Right ventricle myocardium inferior (tissue), 1 donor: ENCODE measurements around the gene ZNF22. TPM values are rescaled to one million over a fixed set of nuclear protein-coding genes. Genes with fewer than 3 reads are reported as not detected.

Experiments
- ATAC-seq: fragments of 200-7000 bp; cut with Tn5 transposase; one replicate; pipeline ENCODE4 v1.9.1; 2020; ENCODE audit warnings: mild to moderate bottlenecking, moderate library complexity
- DNase-seq: peaks from one replicate; pipeline ENCODE4 v3.0.0; 2021; ENCODE audit errors: missing footprints
- intact Hi-C: fragments of 100-400 bp; cut with DNase I; formaldehyde crosslinking; loops from one replicate; pipeline ENCODE4 v1.11.0; 2022
- total RNA-seq: library from RNA; stranded (reverse); fragmentation: NEBNext Ultra II Directional; extraction: Animal tissue kit (Norgen Biotek cat#: 25700); gene quantifications from one replicate; pipeline ENCODE4 v1.2.1, GENCODE V29; 2021
- donor health status: DM: no; HTN: yes; CAD: no; lungs with severe emphysema.

The ZNF22 gene
- total RNA-seq, 1 donor from 2014 or later, result 13.7 TPM

DNA sequence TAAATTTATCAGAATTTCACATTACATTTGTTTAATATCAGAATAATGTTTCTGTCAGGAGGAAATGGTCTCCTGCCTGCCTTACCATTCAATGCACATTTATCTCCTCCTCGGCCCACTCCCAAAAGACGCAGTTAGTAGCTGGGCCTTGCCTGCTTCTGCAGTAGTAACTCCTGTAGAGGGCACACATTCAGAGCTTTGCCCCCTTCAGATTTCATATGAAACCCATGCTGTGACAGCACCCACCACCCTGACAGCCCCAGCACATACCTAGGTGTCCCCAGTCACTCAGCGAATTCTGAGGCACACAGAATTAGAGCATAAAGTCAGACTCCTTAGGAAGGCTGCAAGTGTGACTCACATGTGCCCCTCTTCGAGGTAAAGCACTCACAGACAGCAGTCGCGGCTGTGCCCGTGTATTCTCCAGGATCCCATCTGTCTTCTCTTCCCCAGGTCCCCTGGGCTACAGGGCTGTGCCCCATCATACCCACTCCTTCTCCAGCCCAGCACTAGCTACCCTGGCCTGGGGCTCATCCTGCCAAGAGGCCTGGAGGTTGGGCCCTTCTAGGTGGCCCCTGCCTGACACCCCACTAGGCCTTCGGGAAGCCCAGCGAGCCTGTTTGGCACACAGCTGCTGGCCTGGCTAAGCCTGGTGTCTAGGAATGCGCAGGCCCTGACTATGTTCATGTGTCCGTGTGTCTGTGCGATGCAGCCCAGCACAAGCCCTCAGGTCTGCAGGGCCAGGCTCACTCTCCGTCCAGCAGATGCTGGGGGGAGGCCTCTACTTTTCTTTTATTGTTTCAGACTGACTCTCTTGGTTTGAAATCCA lies 17.4 kb upstream of the ZNF22 start:
- intact Hi-C loops, result no loop called here
- DNase-seq (peak; percentile 54), ATAC-seq (no peak)

DNA sequence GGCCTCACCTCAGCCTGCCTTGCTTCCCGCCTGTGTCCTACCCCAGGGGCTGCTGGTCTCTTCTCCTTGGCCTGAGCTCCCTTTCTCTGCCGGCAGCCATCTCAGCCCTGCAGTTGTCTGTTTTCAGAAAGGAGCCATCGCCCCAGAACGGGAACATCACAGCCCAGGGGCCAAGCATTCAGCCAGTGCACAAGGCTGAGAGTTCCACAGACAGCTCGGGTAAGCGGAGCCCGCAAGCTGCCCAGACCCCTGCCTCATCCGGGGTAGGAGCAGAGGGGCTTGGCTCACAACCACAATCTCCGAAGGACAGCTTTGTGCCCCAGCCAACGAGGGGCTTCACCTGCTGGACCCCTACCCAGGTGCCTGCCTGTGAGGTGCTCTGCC lies 16.8 kb upstream of the ZNF22 start:
- intact Hi-C loops, result no loop called here
- peak; percentile 53 for DNase-seq
- ATAC-seq, result no peak

DNA sequence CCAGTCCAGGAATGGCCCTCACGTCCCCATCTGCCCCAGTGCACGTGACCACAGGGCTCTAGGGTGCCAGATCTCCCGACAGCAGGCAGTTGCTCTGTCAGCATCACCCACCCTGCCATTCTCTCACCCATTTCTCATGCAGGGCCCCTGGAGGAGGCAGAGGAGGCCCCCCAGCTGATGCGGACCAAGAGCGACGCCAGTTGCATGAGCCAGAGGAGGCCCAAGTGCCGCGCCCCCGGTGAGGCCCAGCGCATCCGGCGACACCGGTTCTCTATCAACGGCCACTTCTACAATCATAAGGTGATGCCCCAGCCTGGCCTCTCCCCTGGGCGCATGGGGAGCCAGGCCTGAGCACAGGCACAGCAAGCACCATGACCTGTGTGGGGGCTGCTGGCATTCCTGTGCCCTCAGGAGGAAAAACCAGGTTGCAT lies 16.0 kb upstream of the ZNF22 start:
- ATAC-seq (no peak), DNase-seq (peak; percentile 54)
- intact Hi-C loops, result no loop called here

DNA sequence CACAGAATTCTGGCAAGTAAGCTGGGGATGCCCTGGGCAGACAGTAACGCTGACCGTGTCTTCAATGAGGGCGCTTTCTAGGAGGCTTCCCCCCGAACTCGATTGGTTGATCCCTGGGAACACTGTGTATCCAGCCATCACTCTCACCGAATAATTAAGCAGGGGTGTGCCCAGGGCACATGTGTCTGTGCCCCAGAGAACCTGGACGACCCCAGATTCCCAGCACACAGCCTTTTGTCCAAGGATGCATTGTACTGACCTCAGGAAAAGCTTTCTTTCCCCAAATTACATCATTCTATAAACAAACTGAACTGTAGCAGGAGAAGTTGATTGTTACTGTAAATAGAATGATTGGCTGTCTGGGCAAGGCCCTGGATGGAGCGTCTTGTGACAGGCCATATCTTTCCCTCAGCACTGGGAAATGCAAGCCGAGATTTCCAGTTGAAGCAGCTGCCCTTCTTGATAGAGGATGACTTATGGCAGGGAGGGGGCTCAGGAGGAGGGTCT lies 15.5 kb upstream of the ZNF22 start:
- intact Hi-C loops, result no loop called here
- ATAC-seq, result peak; percentile 6
- DNase-seq, result peak; percentile 25

DNA sequence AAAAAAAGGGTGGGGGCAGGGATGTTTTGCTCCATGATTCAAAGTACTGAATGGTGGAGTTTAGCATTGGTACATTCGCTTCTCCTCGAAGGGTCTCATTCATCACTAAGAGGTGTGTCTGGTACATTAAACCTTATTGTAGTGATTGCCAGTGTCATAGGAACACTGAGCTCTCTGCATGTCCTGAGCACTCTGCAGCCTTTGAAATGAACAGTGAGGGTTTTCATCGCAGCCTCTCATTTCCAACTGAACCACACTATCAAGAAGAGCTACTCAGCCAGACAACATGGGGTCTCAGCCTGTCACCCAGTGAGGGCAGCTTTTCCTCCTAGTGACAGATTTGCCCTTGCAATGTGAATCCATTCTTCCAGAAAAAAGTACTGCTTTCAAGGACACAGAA lies 14.5 kb upstream of the ZNF22 start:
- ATAC-seq (no peak), DNase-seq (no peak)
- intact Hi-C loops, result no loop called here

DNA sequence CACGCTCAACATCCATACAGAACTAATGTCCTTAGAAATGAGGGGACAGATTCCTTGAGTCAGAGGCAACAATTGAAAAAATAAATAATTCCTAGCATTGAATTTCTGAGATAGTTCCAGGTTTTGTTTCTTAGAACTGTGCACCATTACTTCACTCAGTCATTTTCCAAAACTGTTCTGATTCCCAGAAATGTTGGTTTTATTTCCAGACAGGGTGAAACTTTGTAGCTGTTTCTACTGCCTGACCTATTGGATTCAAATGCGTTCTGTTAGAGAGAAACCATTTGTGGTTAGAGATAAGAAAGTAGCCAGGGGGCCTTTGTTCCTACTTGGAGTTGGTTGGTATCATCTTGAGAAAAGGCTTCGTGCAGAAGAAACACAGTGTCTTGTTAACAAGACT lies 14.1 kb upstream of the ZNF22 start:
- no peak for DNase-seq
- intact Hi-C loops, result no loop called here

DNA sequence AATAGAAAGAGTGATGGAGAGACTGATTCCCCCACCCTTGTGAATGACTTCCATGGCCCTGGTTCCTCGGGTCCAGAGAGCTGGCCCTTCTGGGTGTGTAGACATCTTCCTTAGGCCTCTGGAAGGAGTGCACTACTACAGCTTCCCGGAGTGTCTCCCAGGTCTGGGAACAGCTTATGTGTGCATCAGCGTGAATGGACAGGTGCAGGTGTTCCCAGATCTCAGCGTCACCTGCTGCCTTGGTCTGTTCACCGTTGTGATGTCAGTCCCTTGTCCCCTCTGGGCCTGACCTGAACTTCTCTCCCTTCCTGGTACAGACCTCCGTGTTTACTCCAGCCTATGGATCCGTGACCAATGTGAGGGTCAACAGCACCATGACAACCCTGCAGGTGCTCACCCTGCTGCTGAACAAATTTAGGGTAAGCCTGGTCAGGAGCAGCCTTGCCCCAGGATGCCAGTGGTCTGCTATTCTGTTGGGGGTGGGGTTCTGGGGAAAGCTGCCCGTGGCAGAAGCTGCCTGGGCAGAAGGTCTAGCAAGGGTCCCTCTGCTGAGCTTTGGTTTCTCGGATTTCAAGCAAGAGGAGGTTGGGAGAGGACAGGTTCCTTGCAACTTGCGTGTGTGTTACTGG lies 11.7 kb upstream of the ZNF22 start:
- intact Hi-C loops, result no loop called here

More for the DNA sequence above, 14.1 kb upstream of the ZNF22 start:
- ATAC-seq, result peak; percentile 24

DNA sequence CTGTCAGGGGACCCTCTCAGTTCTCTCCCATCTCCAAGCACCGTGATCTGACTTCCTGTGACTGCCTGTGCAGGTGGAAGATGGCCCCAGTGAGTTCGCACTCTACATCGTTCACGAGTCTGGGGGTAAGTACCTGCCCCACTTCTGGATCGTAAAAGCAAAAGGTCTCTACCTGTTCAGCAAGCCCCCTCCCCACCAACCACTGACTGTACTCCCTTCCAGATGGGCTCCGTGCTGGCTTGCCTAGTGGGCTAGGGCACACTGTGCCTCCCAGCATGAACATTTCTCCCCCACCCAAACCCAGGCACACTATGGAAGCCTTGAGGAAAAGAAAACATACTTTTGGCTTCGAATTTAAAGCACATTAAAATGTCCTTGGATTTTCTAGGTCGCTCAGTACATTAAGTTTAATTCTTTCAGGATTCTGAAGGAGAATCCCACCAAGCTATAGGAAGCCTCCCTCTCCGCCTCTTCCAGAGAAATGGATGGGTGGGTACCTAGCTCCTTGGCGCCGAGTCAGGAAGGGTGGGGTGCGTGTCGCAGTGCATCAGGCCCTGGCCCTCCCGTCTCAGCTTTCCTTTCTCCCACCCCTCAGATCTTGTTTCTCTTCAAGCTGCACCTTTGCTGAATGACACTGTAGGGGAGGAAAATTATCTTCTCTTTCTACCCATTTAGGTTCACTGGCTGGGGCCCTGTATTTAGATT lies 11.0 kb upstream of the ZNF22 start:
- peak; percentile 48 for DNase-seq
- intact Hi-C loops, result no loop called here
- no peak for ATAC-seq

More for the DNA sequence above, 11.7 kb upstream of the ZNF22 start:
- ATAC-seq (no peak), DNase-seq (peak; percentile 50)

DNA sequence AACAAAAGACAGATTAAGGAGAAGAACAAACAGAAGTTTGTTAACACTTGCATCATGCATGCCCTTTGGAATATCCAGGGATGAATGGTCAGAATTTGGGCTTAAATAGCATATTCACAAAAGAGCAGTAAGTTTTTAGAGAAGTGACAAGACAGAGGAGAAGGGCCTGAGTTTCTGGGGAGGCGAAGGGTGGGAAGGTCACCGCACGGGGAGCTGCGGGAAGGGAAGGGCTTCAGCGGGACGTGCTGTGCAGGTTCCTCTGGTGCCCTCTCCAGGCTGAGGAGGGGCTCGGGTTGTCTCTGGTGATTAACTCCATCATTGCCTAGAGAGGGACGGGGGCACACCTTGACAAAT lies 10.4 kb upstream of the ZNF22 start:
- intact Hi-C loops, result no loop called here
- DNase-seq (no peak), ATAC-seq (no peak)

DNA sequence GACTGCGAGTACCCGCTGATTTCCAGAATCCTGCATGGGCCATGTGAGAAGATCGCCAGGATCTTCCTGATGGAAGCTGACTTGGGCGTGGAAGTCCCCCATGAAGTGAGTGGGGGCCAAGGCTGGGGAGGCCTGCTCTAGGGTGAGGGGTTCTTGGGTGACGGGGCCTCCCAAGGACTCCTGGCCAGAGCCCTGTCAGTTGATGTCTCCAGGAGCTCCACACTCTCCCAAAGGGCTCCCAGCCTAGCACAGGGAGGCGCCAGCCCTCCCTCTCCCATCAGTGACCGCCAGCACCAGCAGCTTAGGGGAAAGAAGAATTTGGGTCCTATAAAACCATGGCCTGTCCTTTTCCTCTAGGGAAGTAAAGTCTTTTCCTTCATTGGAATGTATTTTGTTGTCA lies 9.8 kb upstream of the ZNF22 start:
- ATAC-seq (no peak), DNase-seq (peak; percentile 32)
- intact Hi-C loops, result no loop called here

DNA sequence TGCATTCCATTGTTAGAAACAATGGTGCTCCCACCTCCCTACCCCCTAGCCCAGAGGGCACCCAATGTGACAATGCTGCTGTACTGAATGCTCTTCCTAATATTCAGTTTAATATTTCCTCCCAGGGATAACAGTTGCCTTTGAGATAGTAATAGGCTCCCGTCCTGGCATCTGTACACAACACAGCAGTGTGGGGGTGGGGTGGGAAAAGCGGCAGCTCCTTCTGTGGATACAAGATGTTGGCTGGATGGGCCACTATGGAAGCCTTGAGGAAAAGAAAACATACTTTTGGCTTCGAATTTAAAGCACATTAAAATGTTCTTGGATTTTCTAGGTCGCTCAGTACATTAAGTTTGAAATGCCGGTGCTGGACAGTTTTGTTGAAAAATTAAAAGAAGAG lies 9.2 kb upstream of the ZNF22 start:
- intact Hi-C loops, result no loop called here
- ATAC-seq (no peak), DNase-seq (peak; percentile 15)

DNA sequence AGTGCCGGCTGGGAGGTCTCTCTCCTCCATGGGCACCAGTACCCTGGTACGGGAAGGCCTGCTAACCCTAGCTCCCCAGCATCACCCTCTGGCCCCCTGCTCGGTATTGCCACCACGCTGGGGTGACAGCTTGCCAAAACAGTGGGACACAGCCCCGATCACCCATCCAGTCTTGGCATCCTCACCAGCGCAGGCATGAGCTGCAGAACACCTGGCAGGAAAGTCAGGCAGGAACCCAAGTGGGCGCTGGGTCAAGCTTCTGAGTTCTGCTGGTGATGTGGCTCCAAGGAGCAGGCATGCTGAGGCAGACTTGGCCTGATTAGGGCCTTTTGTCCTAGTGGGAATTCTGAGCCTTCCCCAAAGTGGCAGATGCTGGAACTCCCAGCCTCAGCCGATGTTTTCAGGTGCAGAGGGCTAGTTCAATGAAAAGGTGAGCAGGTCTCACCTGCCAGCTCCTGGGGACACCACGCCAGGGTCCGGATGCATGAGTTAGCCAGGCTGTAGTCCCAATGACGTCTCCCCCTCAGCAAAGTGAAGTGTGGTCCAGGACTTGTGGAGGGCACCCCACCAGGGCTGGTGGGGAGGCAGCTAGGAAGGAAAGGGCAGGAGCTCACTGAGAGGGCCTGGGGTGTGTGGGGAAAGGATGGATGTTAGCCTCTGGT lies 8.5 kb upstream of the ZNF22 start:
- intact Hi-C loops, result no loop called here
- ATAC-seq, result peak; percentile 3

DNA sequence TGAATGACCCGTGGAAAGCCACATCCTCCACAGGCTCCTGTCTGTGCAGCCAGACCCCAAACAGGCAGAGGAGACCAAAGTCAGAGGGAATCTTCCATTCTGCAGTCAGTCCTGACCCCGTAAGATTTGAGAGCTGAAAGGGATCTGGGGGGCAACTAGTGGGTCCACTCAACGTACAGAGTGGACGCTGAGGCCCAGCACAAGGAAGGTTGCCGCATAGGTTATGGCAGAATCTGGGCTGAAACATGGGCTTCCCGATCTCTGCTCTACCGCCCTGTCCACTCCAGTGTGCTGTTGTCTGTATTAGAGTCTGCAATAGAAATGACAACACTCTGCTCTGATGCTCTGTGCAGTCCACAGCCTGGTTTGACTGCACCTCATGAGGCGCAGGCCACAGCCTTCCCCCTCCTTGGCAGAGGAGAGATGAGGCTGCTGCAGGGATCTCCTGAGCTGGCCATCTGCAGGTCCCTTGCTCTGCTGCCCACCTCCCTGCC lies 7.9 kb upstream of the ZNF22 start:
- intact Hi-C loops, result no loop called here
- ATAC-seq (no peak), DNase-seq (no peak)

More for the DNA sequence above, 8.5 kb upstream of the ZNF22 start:
- DNase-seq, result peak; percentile 63

DNA sequence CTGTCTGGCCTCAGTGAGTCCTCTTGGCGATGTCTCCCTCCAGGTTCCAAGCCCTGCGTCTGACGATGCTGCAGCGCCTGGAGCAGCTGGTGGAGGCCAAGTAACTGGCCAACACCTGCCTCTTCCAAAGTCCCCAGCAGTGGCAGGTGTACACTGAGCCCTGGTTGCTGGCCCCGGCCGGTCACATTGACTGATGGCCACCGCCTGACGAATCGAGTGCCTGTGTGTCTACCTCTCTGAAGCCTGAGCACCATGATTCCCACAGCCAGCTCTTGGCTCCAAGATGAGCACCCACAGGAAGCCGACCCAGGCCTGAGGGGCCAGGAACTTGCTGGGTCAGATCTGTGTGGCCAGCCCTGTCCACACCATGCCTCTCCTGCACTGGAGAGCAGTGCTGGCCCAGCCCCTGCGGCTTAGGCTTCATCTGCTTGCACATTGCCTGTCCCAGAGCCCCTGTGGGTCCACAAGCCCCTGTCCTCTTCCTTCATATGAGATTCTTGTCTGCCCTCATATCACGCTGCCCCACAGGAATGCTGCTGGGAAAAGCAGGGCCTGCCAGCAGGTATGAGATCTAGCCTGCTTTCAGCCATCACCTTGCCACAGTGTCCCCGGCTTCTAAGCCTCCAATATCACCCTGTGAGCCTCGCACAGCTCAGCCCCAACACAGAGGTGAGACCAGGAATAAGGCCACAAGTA lies 7.3 kb upstream of the ZNF22 start:
- intact Hi-C loops, result no loop called here
- DNase-seq (peak; percentile 64), ATAC-seq (no peak)

DNA sequence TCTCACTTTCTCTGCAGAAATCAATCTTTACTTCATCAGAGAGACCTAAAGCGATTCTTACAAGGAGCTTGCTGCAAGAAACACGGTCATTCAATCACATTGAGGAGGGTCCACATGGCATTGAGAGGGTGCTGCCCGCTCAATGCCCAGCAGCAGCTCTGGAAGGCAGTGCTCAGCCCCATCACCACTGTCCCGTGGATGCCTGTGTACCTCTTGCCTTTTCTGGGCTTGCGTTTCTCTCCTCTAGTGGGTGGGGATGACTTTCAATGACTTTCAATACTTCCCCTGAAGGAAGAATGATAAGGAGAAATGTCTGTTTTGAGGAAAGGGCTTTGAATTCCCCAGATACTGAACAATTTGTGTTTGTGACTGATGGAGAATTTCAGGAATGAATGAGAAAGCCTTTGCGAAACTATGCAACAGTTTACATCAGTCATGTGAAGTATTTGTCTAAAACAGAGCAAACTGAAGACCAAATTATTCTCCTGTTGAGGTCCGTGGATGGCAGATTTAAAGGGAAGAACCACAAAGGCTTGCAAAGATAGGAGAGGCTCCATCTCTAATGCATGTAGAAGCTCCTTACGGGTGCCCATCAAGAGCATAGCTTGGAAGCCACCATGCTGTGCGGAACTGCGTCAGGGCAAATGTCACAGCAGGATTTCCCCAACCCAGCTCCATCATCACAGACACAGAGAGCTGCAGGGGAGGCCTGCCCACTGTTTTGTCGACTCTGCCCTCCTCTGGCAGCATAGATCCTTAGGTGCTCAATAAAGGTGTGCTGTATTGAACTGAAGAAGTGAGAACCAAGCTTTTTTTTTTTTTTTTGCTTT lies 6.6 kb upstream of the ZNF22 start:
- DNase-seq (peak; percentile 14), ATAC-seq (no peak)
- intact Hi-C loops, result no loop called here

DNA sequence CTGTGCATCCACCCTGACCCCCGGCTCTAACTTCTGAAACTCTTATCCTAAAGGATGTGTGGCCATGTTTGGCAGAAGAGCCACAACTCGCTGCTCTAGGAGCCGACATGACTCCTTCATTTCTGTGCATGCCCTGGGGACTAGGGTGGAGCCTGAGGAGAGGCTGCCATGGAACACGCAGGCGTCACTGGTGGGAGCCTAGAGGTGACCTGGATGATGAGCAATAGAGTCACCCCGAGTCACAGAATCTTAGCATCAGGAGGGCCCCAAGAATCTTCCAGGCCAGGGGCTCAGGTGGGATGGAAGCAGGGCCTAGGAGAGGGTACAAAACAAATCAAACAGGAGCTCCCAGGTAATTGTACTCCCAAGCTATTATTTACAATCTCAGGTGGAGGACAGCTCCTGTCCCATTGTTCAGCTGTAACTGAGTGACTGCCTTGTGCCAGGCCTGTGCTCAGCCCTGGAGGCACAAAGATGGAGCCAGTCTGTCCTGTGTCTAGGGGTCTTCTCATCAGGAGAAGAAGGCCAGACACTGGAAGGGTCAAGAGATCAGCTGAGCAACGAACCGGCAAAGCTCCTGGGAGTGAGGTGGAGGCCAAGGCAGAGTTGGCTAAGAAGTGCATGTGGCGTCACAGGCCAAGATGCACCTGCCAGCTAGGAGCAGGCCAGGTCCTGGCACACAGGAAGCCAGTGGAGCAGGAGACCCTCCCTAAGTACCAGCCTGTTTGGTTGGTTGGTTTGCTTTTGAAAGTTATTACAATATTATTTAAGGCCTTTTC lies 5.8 kb upstream of the ZNF22 start:
- intact Hi-C loops, result no loop called here
- ATAC-seq (no peak), DNase-seq (peak; percentile 61)

DNA sequence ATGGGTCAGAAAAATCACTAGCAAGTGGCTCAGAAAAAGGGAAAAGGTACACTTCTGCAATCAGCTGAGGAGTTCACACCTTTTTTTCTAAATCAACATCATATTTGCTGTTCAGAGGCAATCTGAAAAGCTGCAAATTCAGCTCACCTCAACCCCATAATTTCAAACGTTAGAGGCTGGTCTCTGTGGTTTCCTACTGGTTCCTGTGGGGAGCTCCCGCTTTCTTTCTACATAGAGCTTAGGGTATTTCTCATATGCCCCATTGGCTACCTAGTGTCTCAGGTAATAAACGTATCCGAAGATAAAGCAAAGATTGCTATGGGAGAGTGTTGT lies 5.2 kb upstream of the ZNF22 start:
- intact Hi-C loops, result no loop called here
- DNase-seq, result no peak
- no peak for ATAC-seq
